Parathyroid adenoma (tissue), 2 donors: ENCODE data around the gene OTOGL.

Experiments
- H2AFZ ChIP-seq: fragments of 300-600 bp; sonication (generic); one replicate; pipeline ENCODE4 v1.7.0; 2017; ENCODE audit warnings: antibody characterized with exemption, mild to moderate bottlenecking
- H3K27ac ChIP-seq: fragments of 300-600 bp; sonication (generic); one replicate; pipeline ENCODE4 v1.7.0; 2017
- H3K27me3 ChIP-seq: fragments of 300-600 bp; sonication (generic); one replicate; pipeline ENCODE4 v1.7.0; 2017; ENCODE audit warnings: low read length; ENCODE audit not compliant: control insufficient read depth, insufficient read depth
- H3K36me3 ChIP-seq: fragments of 300-600 bp; sonication (generic); one replicate; pipeline ENCODE4 v1.7.0; 2017; ENCODE audit warnings: low read length; ENCODE audit not compliant: control insufficient read depth, insufficient read depth
- H3K4me1 ChIP-seq: fragments of 300-600 bp; sonication (generic); one replicate; pipeline ENCODE4 v1.7.0; 2017; ENCODE audit warnings: control low read depth
- H3K4me2 ChIP-seq: fragments of 300-600 bp; sonication (generic); one replicate; pipeline ENCODE4 v1.7.0; 2017; ENCODE audit warnings: low read length
- H3K4me3 ChIP-seq: fragments of 300-600 bp; sonication (generic); one replicate; pipeline ENCODE4 v1.7.0; 2017; ENCODE audit warnings: low read depth, low read length
- H3K79me2 ChIP-seq: fragments of 300-600 bp; sonication (generic); one replicate; pipeline ENCODE4 v1.7.0; 2017; ENCODE audit warnings: control low read depth
- H3K9ac ChIP-seq: fragments of 300-600 bp; sonication (generic); one replicate; pipeline ENCODE4 v1.7.0; 2017; ENCODE audit warnings: mild to moderate bottlenecking
- H3K9me3 ChIP-seq: fragments of 300-600 bp; sonication (generic); one replicate; pipeline ENCODE4 v1.7.0; 2017; ENCODE audit warnings: low read length; ENCODE audit not compliant: control insufficient read depth
- TF ChIP-seq, protein P1 (sequence below): fragments of 300-600 bp; sonication (generic); IDR thresholded peaks from one replicate; pipeline ENCODE4 v1.7.0; 2017; ENCODE audit warnings: antibody characterized with exemption, mild to moderate bottlenecking
- donor health status: primary hyperparathyroidism.

Gene OTOGL, protein sequence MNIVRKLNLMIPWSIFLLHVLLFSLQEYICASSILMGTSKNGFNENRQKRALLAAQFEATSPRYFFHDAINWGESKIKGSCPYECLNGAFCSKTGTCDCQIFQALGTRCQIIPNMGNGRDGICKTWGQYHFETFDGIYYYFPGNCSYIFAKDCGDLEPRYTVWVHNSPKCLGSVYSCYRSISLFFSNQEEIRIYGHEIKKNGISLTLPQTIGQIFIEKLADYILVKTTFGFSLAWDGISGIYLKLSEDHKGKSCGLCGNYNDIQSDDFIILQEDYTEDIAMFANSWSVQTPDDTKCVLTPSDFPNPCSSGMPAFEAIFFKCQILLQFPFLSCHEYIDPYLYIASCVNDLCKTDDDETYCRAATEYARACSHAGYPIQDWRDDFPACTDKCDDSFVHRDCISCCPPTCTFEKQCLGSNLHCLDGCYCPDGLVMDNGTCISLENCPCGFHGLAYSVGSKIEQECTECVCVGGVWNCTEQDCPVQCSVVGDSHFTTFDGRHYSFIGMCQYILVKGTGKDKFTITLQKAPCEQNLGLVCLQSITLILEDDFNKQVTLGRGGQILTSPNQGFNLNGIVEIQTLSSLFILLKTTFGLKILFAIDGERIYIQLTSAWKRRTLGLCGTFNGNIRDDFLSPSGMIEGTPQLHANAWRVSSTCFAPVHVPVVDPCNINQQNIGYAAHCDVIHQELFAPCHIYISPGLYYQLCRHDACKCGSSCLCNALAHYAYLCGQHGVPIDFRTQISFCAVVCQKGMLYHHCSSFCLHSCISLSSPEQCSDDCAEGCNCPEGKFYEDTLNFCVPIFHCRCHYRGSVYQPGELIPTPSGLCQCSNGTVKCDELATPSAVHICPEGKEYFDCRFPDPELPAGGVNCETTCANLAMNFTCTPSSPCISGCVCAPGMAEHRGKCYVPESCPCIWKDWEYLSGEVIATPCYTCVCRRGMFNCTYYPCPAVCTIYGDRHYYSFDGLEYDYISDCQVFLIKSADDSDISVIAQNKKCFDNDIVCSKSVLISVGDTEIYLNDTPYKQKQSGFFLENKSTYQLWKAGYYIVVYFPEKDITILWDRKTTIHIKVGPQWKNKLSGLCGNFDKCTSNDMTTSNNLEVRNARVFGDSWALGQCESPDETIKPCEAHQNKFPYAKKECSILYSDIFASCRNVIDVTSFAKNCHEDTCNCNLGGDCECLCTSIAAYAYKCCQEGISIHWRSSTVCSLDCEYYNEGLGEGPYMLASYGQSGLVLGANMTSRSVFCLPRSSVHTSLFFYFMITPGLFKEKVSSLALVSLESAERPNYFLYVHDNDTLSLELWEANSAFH (N-terminal part only)

DNA sequence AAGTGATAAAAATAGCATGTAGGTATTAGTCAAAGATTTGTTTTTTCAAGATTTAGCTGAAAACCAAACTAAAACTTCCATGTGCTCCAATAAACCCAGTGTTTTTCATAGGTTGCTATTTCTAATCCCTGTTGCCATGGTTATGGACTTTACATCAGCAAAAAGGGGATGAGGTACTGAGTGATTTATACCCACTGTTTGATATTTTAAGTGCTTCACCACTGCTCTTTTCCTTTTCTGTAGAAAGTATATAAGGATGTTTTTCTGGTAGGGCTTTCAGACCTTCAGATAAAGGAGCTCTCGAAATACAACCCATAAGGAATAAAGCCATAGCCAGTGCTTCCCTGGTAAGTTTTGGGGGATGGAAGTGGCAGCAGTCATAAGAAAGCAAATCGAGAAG lies at the start of gene OTOGL:
Gene OTOGL (plus strand): TSS at position 279 of the 400 bp plus-strand sequence. CDS start 109,895 bp downstream, outside the sequence.
- Histone ChIP-seq H3K9me3 (no peaks in the 10 kb centered on the region), H3K27me3 (no peaks in the 10 kb centered on the region), H3K27ac (no peak within 1 kb of the TSS), H3K36me3 (no peaks in the 10 kb centered on the region), H3K9ac (no peak within 1 kb of the TSS), H3K79me2 (no peaks in the 10 kb centered on the region), H3K4me3 (no peak within 1 kb of the TSS), H2AFZ (no peak within 1 kb of the TSS), H3K4me2 (no peak within 1 kb of the TSS), H3K4me1 (no peaks in the 10 kb centered on the region)
- TF ChIP-seq, protein P1, sequence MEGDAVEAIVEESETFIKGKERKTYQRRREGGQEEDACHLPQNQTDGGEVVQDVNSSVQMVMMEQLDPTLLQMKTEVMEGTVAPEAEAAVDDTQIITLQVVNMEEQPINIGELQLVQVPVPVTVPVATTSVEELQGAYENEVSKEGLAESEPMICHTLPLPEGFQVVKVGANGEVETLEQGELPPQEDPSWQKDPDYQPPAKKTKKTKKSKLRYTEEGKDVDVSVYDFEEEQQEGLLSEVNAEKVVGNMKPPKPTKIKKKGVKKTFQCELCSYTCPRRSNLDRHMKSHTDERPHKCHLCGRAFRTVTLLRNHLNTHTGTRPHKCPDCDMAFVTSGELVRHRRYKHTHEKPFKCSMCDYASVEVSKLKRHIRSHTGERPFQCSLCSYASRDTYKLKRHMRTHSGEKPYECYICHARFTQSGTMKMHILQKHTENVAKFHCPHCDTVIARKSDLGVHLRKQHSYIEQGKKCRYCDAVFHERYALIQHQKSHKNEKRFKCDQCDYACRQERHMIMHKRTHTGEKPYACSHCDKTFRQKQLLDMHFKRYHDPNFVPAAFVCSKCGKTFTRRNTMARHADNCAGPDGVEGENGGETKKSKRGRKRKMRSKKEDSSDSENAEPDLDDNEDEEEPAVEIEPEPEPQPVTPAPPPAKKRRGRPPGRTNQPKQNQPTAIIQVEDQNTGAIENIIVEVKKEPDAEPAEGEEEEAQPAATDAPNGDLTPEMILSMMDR: no peak

DNA sequence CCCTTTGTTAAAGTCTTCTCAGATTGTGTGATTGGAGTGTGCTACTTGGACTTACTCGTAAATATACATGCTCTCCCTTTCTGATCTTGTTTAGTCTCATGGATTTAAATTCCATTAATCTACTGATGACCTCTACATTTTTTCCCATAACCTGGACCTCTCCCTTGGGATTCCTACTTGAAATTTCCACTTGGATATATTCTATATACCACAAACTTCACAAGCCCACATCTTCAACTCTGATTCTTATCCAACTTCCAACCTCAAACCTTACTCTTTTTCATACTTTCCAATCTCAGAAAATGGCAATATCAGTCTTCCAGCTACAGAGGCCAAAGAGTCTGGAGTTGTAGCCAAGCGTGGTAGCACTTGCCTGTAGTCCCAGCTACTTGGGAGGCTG lies 49.1 kb upstream of the OTOGL start:
- H3K27me3 ChIP-seq: no peaks in the 10 kb centered on the region
- H3K9me3 ChIP-seq: no peaks in the 10 kb centered on the region
- H3K36me3 ChIP-seq: no peaks in the 10 kb centered on the region
- TF ChIP-seq, protein P1: no peak
- no peaks in the 10 kb centered on the region for H3K79me2 ChIP-seq
- no peak overlapping the region for H3K9ac ChIP-seq
- no peak overlapping the region for H3K27ac ChIP-seq
- no peak overlapping the region for H3K4me3 ChIP-seq
- H3K4me2 ChIP-seq: no peak overlapping the region
- no peak overlapping the region for H2AFZ ChIP-seq
- no peaks in the 10 kb centered on the region for H3K4me1 ChIP-seq

DNA sequence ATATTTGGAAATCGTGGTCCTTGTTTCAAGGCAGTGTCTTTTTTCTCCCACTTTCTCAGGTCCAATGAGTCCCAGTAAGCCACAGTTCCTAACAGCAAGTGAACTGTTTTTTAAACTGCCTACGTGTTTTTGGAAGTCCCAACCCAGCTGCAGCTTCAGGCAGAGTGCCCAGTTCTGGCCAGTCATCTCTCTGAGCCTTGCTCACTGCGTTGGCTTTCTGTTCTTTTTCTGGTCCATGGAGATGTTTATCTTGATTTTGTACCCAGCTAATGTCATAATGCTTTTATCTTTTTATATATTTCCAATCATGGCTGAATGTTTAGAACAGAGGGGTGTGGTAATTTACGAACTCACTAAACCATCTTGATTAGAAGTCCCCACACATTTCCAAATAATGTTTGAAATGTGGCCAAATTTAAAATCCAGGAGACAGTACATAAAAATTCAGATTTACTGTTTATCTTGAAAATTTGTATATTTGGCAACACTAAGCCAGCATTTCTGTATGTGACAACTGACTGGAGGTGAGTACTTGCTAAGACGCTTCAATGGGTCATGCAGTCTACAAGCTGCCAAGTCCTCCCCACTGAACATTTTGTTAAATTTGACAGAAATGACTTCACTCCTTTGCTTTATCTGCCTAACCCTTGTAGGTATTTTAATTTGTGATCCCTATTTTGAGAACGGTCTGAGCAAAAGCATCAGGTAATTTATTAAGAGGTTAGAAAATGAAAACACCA lies 46.1 kb upstream of the OTOGL start:
- no peak overlapping the region for H3K27ac ChIP-seq

DNA sequence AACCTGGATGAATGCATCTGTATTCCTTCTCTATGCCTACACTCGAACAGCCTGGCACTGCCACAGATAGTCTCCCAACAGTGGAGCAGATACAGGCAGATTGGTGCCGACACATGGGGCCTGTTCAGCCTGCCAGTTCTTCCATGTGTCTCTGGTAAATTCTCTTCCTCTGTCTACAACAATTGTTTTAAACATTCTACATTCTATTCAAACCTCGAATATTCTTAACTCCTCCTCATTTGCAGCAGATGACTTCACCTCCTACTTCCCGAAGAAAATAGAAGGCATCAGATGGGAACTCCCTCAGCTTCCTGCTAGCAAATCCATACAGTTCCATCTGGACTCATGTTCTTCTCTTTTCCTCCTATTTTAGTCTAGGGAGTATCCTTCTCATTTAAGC lies 43.1 kb upstream of the OTOGL start:
- no peaks in the 10 kb centered on the region for H3K9me3 ChIP-seq
- H3K4me2 ChIP-seq: no peak overlapping the region
- no peaks in the 10 kb centered on the region for H3K4me1 ChIP-seq
- TF ChIP-seq, protein P1: no peak
- no peaks in the 10 kb centered on the region for H3K79me2 ChIP-seq
- H3K36me3 ChIP-seq: no peaks in the 10 kb centered on the region
- no peak overlapping the region for H3K4me3 ChIP-seq
- H2AFZ ChIP-seq: no peak overlapping the region
- no peaks in the 10 kb centered on the region for H3K27me3 ChIP-seq
- no peak overlapping the region for H3K9ac ChIP-seq
- H3K27ac ChIP-seq: no peak overlapping the region

More for the DNA sequence above, 46.1 kb upstream of the OTOGL start:
- TF ChIP-seq, protein P1: no peak
- no peaks in the 10 kb centered on the region for H3K4me1 ChIP-seq
- no peak overlapping the region for H3K4me2 ChIP-seq
- no peaks in the 10 kb centered on the region for H3K9me3 ChIP-seq
- no peak overlapping the region for H3K9ac ChIP-seq
- H3K27me3 ChIP-seq: no peaks in the 10 kb centered on the region
- H3K36me3 ChIP-seq: no peaks in the 10 kb centered on the region
- H3K79me2 ChIP-seq: no peaks in the 10 kb centered on the region
- H2AFZ ChIP-seq: no peak overlapping the region
- H3K4me3 ChIP-seq: no peak overlapping the region
